GM12892 (cell line): ENCODE data around the gene FBXL13.
"Not testable (repeated sequence)": the region's sequence is repeated elsewhere in the genome, so short reads cannot be mapped to it uniquely, and the experiment has no call there.

Experiments used
- DNase-seq: peaks from one replicate; pipeline ENCODE4 v3.0.0; 2011; ENCODE audit not compliant: insufficient read length
- FAIRE-seq: peaks from 2 replicates; lab custom pipeline; 2011; peaks lifted over from hg19 to GRCh38; lab: Jason Lieb, UNC
- POLR2A ChIP-seq: IDR thresholded peaks from 2 replicates; pipeline ENCODE4 v1.6.1; 2011; ENCODE audit warnings: low read depth, low read length, control low read depth
- POLR2AphosphoS5 ChIP-seq: IDR thresholded peaks from 2 replicates; pipeline ENCODE4 v1.6.1; 2011; ENCODE audit warnings: low read depth, low read length, control low read depth
- TAF1 ChIP-seq: IDR thresholded peaks from 2 replicates; pipeline ENCODE4 v1.6.1; 2011; ENCODE audit warnings: low read depth, mild to moderate bottlenecking, control low read depth, low read length, borderline replicate concordance

FBXL13 gene

DNA sequence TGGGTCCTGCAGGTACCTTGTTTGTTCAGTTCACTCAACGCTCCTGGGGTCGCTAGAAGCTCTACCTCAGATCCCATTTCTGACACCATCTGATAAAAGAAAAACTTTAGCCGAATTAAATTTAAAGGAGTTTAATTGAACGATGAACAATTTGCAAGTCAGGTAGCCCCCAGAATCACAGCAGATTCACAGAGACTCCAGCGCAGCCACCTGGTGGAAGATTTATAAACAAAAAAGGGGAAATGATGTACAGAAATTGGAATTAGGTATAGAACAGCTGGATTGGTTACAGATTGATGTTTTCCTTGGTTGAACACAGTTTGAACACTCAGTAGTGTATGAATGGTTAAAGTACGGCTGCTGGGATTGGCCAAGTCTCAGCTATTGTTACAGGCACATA, 23.1 kb downstream of the FBXL13 start:
- FAIRE-seq (no peak), DNase-seq (no peak)
- TF ChIP-seq POLR2A (no peak), TAF1 (no peak), POLR2AphosphoS5 (no peak)

DNA sequence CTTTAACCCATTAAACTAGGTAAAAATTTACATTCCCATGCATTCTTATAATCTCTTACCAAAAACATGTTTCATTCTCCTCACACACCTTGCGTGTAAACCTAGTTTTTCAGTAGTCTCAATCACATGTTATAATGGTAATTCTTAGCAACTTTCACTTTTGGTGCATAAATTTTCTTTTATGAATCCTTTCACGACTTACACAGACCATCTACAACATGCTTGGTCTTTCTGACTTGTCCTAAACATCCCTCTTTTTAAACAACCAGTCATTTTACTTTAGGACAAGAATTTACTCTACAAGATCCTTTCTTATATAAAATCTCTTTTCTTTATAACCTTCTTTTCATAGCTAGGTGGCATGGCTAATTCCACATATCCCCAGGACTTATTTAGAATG, 25.8 kb downstream of the FBXL13 start:
- TF ChIP-seq TAF1 (no peak), POLR2A (no peak), POLR2AphosphoS5 (no peak)
- DNase-seq, result no peak
- FAIRE-seq, result no peak

DNA sequence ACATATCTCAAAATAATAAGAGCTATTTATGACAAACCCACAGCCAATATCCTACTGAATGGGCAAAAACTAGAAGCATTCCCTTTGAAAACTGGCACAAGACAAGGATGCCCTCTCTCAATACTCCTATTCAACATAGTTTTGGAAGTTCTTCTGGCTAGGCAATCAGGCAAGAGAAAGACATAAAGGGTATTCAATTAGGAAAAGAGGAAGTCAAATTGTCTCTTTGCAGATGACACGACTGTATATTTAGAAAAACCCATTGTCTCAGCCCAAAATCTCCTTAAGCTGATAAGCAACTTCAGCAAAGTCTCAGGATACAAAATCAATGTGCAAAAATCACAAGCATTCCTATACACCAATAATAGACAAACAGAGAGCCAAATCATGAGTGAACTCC, 32.8 kb downstream of the FBXL13 start:
- FAIRE-seq, result not testable (repeated sequence)

DNA sequence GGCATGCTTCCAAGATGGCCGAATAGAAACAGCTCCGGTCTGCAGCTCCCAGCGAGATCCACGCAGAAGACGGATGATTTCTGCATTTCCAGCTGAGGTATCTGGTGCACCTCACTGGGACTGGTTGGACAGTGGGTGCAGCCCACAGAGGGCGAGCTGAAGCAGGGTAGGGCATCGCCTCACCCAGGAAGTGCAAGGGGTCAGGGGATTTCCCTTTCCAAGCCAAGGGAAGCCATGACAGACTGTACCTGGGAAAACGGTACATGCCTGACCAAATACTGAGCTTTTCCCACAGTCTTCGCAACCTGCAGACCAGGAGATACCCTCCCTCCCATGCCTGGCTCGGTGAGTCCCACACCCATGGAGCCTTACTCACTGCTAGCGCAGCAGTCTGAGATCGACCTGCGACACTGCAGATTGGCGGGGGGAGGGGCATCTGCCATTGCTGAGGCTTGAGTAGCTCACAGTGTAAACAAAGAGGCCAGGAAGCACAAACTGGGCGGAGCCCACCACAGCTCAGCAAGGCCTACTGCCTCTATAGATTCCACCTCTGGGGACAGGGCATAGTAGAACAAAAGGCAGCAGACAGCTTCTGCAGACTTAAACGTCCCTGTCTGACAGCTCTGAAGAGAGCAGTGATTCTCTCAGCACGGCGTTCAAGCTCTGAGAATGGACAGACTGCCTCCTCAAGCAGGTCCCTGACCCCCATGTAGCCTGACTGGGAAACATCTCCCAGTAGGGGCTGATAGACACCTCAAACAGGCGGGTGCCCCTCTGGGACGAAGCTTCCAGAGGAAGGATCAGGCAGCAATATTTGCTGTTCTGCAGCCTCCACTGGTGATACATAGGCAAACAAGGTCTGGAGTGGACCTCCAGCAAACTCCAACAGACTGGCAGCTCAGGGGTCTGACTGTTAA, 36.5 kb downstream of the FBXL13 start:
- not testable (repeated sequence) for FAIRE-seq, DNase-seq

More for the DNA sequence above, 32.8 kb downstream of the FBXL13 start:
- DNase-seq, result not testable (repeated sequence)

DNA sequence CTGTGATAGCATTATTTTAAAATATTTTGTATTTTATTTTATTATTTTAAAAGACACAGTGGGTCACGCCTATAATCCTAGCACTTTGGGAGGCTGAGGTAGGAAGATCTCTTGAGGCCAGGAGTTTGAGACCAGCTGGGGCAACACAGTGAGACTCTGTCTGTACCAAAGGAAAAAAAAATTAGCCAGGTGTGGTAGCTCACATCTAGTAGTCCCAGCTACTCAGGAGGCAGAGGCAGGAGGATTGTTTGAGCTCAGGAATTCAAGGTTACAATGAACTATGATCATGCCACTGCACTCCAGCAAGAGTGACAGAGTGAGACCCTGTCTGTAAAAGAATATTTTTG, 37.1 kb downstream of the FBXL13 start:
- no peak for FAIRE-seq

DNA sequence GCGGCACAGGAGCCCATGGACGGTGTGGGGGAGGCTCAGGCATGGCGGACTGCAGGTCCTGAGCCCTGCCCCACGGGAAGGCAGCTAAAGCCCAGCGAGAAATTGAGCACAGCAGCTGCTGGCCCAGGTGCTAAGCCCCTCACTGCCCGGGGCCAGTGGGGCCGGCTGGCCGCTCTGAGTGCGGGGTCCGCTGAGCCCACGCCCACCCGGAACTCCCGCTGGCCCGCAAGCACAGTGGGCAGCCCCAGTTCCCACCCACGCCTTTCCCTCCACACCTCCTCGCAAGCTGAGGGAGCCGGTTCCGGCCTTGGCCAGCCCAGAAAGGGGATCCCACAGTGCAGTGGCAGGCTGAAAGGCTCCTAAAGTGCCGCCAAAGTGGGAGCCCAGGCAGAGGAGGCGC, 40.3 kb downstream of the FBXL13 start:
- FAIRE-seq, DNase-seq: not testable (repeated sequence)

More for the DNA sequence above, 37.1 kb downstream of the FBXL13 start:
- TF ChIP-seq POLR2AphosphoS5 (no peak), POLR2A (no peak), TAF1 (no peak)
- no peak for DNase-seq

DNA sequence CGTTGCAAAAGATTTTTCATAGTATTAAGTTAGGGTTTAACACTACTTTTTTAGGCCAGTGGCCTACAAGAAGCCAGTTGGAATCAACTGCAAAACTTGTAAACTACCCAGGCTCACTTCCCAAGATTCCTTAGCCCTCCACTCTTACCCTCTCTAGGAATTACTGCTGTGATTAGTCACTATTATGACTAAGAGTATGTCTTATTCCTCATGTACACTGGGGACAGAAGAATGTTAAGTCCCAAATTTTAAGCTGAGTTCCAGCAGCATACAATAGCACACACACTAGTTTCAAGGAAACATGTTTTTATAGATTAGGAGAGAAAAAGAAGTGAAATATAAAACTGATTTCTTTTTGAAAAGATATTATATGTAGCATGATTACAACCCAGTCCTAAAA, 42.8 kb downstream of the FBXL13 start:
- DNase-seq (no peak), FAIRE-seq (no peak)
- no peak for TF ChIP-seq POLR2AphosphoS5
- TF ChIP-seq POLR2A, result no peak
- TF ChIP-seq TAF1, result no peak

DNA sequence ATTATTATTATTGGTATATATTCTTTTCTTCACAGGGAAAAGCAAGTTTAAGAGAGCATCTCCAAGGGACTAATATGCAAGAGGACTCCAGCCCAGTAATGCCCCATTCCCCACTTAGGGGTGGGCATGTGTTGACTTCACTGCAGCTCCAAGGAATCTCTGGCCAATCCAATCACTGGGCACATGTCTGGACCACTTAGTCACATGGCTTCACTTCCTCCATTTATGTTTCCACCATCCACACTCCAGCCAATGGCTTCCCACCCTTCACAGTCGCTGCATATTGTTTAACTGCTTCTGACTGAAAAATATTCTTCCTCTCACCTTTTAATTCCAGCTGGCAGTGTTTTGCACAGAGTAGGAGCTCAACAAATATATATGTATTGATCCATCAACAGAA, 43.6 kb downstream of the FBXL13 start:
- FAIRE-seq (no peak), DNase-seq (no peak)

DNA sequence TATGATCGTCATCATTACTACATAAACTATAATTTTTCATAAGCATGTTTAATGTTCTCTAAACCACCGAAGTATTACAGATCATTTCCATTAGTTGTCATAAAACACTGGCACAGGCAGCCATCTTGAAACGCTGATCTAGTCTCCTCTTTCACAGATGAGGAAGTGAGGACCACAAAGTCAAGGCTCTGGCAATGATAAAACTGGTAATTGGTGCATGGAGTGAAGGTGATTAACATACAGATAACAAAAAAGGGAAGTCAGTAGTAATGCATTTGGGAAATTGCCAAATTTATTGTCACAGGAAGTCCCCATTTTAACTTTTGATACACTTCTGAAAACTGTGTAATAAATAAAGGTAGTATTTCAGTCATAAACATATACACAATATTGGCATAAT, 49.3 kb downstream of the FBXL13 start:
- DNase-seq (no peak), FAIRE-seq (no peak)
- no peak for TF ChIP-seq POLR2AphosphoS5
- TF ChIP-seq POLR2A, result no peak
- no peak for TF ChIP-seq TAF1

More for the DNA sequence above, 43.6 kb downstream of the FBXL13 start:
- TF ChIP-seq TAF1 (no peak), POLR2AphosphoS5 (no peak), POLR2A (no peak)

DNA sequence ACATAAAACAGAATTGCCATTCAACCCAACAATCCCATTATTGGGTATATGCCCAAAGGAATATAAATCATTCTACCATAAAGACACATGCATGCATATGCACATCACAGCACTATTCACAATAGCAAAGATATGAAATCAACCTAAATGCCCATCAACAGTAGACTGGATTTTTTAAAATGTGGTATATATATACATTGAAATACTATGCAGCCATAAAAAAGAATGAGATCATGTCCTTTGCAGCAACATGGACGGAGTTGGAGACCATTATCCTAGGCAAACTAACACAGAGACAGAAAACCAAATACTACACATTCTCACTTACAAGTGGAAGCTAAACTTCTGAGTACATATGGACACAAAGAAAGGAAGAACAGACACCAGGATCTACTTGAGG, 51.0 kb downstream of the FBXL13 start:
- FAIRE-seq, DNase-seq: not testable (repeated sequence)

DNA sequence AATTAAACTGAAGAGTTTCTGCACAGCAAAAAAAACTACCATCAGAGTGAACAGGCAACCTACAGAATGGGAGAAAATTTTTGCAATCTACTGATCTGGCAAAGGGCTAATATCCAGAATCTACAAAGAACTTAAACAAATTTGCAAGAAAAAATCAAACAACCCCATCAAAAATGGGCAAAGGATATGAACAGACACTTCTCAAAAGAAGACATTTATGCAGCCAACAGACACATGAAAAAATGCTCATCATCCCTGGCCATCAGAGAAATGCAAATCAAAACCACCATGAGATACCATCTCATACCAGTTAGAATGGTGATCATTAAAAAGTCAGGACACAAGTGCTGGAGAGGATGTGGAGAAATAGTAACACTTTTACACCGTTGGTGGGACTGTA, 53.1 kb downstream of the FBXL13 start:
- DNase-seq, FAIRE-seq: not testable (repeated sequence)

DNA sequence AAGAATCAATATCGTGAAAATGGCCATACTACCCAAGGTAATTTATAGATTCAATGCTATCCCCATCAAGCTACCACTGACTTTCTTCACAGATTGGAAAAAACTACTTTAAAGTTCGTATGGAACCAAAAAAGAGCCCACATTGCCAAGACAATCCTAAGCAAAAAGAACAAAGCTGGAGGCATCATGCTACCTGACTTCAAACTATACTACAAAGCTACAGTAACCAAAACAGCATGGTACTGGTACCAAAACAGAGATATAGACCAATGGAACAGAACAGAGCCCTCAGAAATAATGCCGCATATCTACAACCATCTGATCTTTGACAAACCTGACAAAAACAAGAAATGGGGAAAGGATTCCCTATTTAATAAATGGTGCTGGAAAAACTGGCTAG, 53.7 kb downstream of the FBXL13 start:
- FAIRE-seq, result not testable (repeated sequence)

DNA sequence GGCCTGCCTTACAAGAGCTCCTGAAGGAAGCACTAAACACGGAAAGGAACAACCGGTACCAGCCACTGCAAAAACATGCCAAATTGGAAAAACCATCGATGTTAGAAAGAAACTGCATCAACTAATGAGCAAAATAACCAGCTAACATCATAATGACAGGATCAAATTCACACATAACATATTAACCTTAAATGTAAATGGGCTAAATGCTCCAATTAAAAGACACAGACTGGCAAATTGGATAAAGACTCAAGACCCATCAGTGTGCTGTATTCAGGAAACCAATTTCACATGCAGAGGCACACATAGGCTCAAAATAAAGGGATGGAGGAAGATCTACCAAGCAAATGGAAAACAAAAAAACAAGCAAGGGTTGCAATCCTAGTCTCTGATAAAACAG, 56.3 kb downstream of the FBXL13 start:
- FAIRE-seq, DNase-seq: not testable (repeated sequence)

More for the DNA sequence above, 53.7 kb downstream of the FBXL13 start:
- not testable (repeated sequence) for DNase-seq
